ENCODE measurements around the gene NEIL3.

DNA sequence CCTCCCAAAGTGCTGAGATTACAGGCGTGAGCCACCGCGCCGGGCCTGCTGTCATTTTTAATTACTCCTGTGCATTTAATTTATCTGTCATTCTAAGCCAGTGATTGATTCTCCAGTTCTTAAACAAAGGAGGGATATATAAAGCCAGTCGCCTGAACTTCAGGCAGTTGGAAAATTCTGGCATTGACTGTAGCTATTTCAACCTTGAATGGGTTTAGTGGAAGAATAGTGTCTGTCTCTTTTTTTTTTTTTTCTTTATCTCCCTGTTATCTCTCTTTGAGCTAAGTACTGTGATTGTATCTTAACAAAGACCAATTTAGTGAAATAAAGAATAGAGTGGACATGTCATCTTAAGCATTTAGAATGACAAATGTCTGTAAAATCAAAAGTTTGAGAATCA, 11.0 kb downstream of the NEIL3 start:
- TF ChIP-seq EZH2 (IDR thresholded peaks at IDR 0.05; ENCODE audit: insufficient read depth, poor library complexity, severe bottlenecking), result no peak
- no peak for TF ChIP-seq EZH2phosphoT487 (IDR thresholded peaks at IDR 0.05; ENCODE audit: insufficient read depth, low read depth)

Data from GM23248 (cell line).